ENCODE data around the gene LYPD6.

LYPD6 gene

GRCh38 chr2:149296031-149296430 is 34.4 kb upstream of the LYPD6 start:
- TF ChIP-seq SPI1 (IDR thresholded peaks at IDR 0.05; ENCODE audit: borderline replicate concordance, low read depth) (no peak), REST (IDR thresholded peaks at IDR 0.05; ENCODE audit: insufficient replicate concordance, low read depth) (no peak), GABPA (IDR thresholded peaks at IDR 0.05; ENCODE audit: low read depth) (no peak), CTCF (IDR thresholded peaks at IDR 0.05; ENCODE audit: insufficient read depth, low read length) (no peak), POLR2AphosphoS5 (IDR thresholded peaks at IDR 0.05; ENCODE audit: low read depth) (no peak)
- no peak for DNase-seq (ENCODE audit: low read depth in 1 of 2, low spot score in 1 of 2)
- Histone ChIP-seq H3K4me3 (replicated peaks; ENCODE audit: insufficient read depth, low read length) (no peak overlapping the region), H3K27me3 (ENCODE audit: insufficient read depth, poor library complexity, severe bottlenecking) (peaks cover 3% of the 10 kb centered on the region), H3K27ac (replicated peaks) (no peak overlapping the region)

- Histone ChIP-seq H3K4me3 (replicated peaks; ENCODE audit: insufficient read depth, low read length) (no peak overlapping the region), H3K27ac (replicated peaks) (no peak overlapping the region), H3K27me3 (ENCODE audit: insufficient read depth, poor library complexity, severe bottlenecking) (no peaks in the 10 kb centered on the region)
- TF ChIP-seq GABPA (IDR thresholded peaks at IDR 0.05; ENCODE audit: low read depth) (no peak), REST (IDR thresholded peaks at IDR 0.05; ENCODE audit: insufficient replicate concordance, low read depth) (no peak), POLR2AphosphoS5 (IDR thresholded peaks at IDR 0.05; ENCODE audit: low read depth) (no peak), SPI1 (IDR thresholded peaks at IDR 0.05; ENCODE audit: borderline replicate concordance, low read depth) (no peak), CTCF (IDR thresholded peaks at IDR 0.05; ENCODE audit: insufficient read depth, low read length) (no peak)
- DNase-seq (ENCODE audit: low read depth in 1 of 2, low spot score in 1 of 2), result no peak
Observed at GRCh38 chr2:149307014-149307413, 23.4 kb upstream of the LYPD6 start.

- no peak for DNase-seq (ENCODE audit: low read depth in 1 of 2, low spot score in 1 of 2)
- TF ChIP-seq CTCF (IDR thresholded peaks at IDR 0.05; ENCODE audit: insufficient read depth, low read length) (no peak), SPI1 (IDR thresholded peaks at IDR 0.05; ENCODE audit: borderline replicate concordance, low read depth) (no peak), REST (IDR thresholded peaks at IDR 0.05; ENCODE audit: insufficient replicate concordance, low read depth) (no peak), POLR2AphosphoS5 (IDR thresholded peaks at IDR 0.05; ENCODE audit: low read depth) (no peak), GABPA (IDR thresholded peaks at IDR 0.05; ENCODE audit: low read depth) (no peak)
- Histone ChIP-seq H3K27me3 (ENCODE audit: insufficient read depth, poor library complexity, severe bottlenecking) (peaks cover 7% of the 10 kb centered on the region), H3K4me3 (replicated peaks; ENCODE audit: insufficient read depth, low read length) (no peak overlapping the region), H3K27ac (replicated peaks) (no peak overlapping the region)
Observed at GRCh38 chr2:149310349-149310748, 20.0 kb upstream of the LYPD6 start.

Measured in HL-60 (cell line).